Neural progenitor cell (in vitro differentiated cells): ENCODE measurements around the gene DACT1.

Experiments used
- CTCF ChIP-seq: fragments of 200-600 bp; sonication (generic); IDR thresholded peaks from 2 replicates; pipeline ENCODE4 v1.5.1; 2017; ENCODE audit warnings: antibody characterized with exemption, mild to moderate bottlenecking
- EZH2phosphoT487 ChIP-seq: fragments of 200-600 bp; sonication (generic); IDR thresholded peaks from 2 replicates; pipeline ENCODE4 v1.6.1; 2017; ENCODE audit warnings: antibody characterized with exemption

GRCh38 chr14:58607131-58607951 lies 30.4 kb upstream of the DACT1 start:
- TF ChIP-seq CTCF, result no peak
- peak; percentile 63 for TF ChIP-seq EZH2phosphoT487
